HepG2 (cell line): ENCODE results near the gene BCAS4.

Experiments
- SMAD1 ChIP-seq: sonication (generic); formaldehyde crosslinking; IDR thresholded peaks from 2 replicates; pipeline ENCODE4 v1.4.0; 2020; ENCODE audit warnings: missing genetic modification reagents, low read depth, mild to moderate bottlenecking, borderline replicate concordance
- STAT5B ChIP-seq: sonication (generic); formaldehyde crosslinking; IDR thresholded peaks from 2 replicates; pipeline ENCODE4 v1.4.0; 2020; ENCODE audit warnings: missing genetic modification reagents
- ZFX ChIP-seq: sonication (generic); formaldehyde crosslinking; IDR thresholded peaks from 2 replicates; pipeline ENCODE4 v1.4.0; 2020; ENCODE audit warnings: mild to moderate bottlenecking, low read depth, missing genetic modification reagents, moderate library complexity
- ZNF292 ChIP-seq: sonication (generic); formaldehyde crosslinking; IDR thresholded peaks from 2 replicates; pipeline ENCODE4 v1.8.1; 2022; ENCODE audit warnings: mild to moderate bottlenecking, low read depth, missing genetic modification reagents, borderline replicate concordance
- TF ChIP-seq, protein P1 (sequence below): sonication (generic); formaldehyde crosslinking; IDR thresholded peaks from 2 replicates; pipeline ENCODE4 v1.4.0; 2020; ENCODE audit warnings: missing genetic modification reagents
- TF ChIP-seq, protein P2 (sequence below): sonication (generic); formaldehyde crosslinking; IDR thresholded peaks from 2 replicates; pipeline ENCODE4 v1.4.0; 2020; ENCODE audit warnings: missing genetic modification reagents

GRCh38 chr20:50854506-50855249 lies 59.8 kb downstream of the BCAS4 start:
- TF ChIP-seq SMAD1 (no peak), ZNF292 (CRISPR knock-in tag) (no peak), STAT5B (CRISPR knock-in tag) (no peak), ZFX (CRISPR knock-in tag) (no peak)
- TF ChIP-seq, protein P1, sequence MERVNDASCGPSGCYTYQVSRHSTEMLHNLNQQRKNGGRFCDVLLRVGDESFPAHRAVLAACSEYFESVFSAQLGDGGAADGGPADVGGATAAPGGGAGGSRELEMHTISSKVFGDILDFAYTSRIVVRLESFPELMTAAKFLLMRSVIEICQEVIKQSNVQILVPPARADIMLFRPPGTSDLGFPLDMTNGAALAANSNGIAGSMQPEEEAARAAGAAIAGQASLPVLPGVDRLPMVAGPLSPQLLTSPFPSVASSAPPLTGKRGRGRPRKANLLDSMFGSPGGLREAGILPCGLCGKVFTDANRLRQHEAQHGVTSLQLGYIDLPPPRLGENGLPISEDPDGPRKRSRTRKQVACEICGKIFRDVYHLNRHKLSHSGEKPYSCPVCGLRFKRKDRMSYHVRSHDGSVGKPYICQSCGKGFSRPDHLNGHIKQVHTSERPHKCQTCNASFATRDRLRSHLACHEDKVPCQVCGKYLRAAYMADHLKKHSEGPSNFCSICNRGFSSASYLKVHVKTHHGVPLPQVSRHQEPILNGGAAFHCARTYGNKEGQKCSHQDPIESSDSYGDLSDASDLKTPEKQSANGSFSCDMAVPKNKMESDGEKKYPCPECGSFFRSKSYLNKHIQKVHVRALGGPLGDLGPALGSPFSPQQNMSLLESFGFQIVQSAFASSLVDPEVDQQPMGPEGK (CRISPR knock-in tag), result 0 out of 2 replicates have a peak, but pooled peaks have one; percentile 3
- TF ChIP-seq, protein P2, sequence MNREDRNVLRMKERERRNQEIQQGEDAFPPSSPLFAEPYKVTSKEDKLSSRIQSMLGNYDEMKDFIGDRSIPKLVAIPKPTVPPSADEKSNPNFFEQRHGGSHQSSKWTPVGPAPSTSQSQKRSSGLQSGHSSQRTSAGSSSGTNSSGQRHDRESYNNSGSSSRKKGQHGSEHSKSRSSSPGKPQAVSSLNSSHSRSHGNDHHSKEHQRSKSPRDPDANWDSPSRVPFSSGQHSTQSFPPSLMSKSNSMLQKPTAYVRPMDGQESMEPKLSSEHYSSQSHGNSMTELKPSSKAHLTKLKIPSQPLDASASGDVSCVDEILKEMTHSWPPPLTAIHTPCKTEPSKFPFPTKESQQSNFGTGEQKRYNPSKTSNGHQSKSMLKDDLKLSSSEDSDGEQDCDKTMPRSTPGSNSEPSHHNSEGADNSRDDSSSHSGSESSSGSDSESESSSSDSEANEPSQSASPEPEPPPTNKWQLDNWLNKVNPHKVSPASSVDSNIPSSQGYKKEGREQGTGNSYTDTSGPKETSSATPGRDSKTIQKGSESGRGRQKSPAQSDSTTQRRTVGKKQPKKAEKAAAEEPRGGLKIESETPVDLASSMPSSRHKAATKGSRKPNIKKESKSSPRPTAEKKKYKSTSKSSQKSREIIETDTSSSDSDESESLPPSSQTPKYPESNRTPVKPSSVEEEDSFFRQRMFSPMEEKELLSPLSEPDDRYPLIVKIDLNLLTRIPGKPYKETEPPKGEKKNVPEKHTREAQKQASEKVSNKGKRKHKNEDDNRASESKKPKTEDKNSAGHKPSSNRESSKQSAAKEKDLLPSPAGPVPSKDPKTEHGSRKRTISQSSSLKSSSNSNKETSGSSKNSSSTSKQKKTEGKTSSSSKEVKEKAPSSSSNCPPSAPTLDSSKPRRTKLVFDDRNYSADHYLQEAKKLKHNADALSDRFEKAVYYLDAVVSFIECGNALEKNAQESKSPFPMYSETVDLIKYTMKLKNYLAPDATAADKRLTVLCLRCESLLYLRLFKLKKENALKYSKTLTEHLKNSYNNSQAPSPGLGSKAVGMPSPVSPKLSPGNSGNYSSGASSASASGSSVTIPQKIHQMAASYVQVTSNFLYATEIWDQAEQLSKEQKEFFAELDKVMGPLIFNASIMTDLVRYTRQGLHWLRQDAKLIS (CRISPR knock-in tag), result no peak
